Glomerular endothelial cell (primary cell): ENCODE data around the gene RALGAPA2. TPM values are rescaled to one million over a fixed set of nuclear protein-coding genes. Genes with fewer than 3 reads are reported as not detected.

Experiments
- DNase-seq: peaks from one replicate; pipeline ENCODE4 v3.0.0-alpha.2; 2011; ENCODE audit warnings: low read depth, low spot score; ENCODE audit errors: extremely low read depth
- total RNA-seq: library from RNA; depleted of rRNA; stranded (reverse); fragments of >200 nt; gene quantifications from 2 replicates; pipeline ENCODE4 v1.2.3, GENCODE V29; 2015

The RALGAPA2 gene
- total RNA-seq, 1 donor from 2014 or later = 98.7 TPM

DNA sequence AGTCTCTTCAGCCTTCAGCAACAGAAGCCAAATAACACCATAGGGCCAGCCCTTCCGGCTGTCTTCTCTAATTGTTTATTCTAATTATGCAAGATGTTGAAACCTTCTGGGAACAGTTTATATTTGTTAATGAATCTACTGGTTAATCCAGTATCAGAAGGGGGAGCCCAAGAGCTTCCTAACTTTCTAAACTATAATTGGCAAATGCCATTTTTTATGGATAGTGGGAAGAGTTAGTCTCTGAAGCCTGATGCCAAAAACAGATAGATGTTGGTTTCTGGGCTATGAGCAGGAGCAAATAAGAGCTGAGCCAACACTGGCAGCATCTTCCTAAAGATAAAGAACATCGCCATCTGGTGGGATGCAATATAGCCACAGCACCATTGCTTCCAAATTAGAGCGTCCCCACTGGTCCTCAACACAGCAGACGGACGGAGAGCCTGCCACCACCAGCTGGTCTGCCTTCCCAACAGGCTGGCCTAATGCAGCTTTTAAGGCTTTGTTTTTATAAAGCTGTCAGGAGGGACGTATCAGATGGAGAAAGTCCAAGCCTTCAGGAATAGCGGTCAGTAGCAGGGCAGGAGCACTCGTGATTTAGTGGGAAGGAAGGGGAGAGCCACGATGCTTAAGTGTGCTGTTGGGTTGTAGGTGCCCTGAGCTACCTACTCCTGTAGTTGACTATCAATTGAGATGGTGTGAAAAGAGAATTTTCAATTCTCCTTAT lies 118.8 kb downstream of the RALGAPA2 start:
- DNase-seq = no peak

DNA sequence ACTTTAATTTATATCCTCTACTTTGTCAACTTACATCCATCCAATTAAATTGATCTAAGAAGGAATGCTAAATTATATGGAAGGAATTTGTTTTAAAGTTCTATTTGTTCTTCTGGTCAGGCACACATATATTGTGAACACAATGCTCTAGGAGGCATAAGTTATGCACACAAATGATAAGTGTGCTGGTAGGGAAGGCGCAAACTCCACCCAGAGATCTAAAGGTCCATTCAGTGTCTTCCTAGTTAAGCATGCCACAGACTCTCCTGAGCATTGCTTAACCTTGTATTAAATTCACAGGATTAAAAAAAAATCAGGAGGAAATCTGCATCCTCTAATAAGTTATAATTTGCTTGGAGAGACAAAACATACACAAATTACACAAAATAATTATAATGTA lies 127.3 kb downstream of the RALGAPA2 start:
- DNase-seq = no peak

DNA sequence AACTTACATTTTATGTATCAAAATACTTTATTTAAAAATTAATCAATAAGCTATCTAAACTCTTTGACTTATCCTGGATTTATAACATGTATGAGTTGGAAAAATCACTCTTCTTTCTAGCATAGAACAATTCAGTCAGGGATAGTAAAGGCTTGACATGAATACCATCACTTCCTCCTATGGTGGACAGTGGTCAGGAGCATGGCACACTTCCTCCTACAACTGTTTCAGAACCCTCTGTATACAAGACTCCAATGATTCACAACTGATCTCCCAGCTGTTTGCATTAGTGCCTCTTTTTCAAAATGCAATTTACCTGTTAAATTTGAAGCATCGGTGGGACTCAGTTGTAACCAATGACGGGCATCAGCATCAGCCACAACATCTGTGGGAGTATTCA lies 129.7 kb downstream of the RALGAPA2 start:
- no peak for DNase-seq

DNA sequence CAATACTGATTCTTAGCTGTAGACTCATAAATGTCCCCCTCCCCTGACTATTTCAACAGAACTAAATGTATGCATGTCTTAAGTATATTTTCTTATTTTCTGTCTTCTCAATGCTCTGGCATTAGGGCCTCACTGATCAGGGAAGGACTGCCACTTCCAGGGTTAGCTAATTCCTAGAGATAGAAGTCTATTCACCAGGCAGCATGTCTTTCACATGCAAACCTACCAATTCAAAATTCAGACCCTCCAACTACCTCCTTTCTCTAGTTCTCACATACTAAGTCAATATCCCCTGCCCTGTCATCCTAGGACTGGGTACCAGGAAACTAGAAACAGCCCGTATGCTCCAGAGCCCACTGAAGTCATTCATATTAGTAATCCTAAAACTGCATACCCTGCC lies 132.3 kb downstream of the RALGAPA2 start:
- no peak for DNase-seq

DNA sequence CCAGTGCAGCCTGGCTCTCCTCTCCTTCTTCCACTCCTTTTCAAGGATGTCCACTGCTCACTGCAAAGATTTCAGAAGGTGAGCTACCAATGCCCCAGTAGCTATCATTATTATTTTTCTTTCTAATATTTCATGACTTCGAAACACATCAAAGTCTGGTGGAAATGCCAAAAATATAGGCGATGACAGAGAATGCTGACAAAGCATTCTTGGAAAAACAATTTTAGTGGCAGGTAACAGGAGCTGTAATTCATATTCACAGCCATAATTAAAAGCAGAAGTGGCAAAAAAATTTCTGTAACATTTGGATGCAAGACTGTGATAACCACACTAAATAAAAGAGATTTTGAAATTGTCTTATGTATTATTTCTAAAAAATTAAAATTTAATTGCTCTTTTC lies 133.6 kb downstream of the RALGAPA2 start:
- DNase-seq = no peak

DNA sequence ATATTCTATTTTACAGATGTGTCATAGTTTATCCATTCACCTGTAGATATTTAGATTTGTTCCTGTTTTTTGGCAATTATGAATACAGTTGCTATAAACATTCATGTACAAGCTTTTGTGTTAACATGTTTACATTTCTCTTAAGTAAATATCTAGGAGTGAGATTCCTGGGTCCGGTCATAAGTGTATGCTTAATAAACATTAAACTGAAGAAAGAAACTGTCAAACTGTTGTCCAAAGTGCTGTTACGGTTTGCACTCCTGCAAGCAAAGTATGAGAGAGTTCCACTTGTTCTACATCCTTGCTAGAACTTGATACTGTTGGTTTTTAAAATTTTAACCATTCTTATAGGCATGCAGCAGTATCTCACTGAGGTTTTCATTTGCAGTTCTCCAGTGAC lies 138.6 kb downstream of the RALGAPA2 start:
- no peak for DNase-seq

DNA sequence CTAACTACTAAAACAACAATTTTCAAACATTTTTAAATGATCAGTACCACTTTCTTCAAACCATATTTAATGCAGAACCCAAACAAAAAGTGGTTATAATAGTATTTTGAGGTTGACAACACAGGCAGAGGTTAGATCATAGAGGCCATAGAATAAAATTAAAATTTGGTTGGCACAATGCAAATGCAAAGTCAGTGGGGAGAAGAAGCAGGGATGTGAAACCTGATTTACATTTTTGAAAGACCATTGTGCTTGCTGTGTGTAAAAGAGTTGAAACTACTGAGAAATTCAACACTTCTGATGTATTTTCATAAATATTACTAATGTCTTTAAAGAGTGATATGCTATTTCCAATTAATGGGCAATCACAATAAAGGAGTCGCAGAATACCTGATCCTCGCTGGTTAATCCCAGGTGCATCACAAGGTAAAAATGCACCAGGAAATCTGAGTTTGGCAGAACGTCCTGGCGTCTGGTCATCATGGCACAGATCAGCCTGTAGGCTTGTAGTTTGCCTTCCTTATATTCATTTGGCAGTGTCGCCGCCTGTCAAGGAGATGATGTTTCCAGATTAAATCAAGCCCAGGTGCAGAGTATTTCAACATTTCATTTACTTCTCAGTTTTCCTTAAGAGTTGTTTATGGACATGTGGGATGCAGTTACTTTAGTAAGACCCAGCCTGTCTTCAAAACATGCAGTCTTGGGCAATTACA lies 141.2 kb downstream of the RALGAPA2 start:
- DNase-seq = no peak

DNA sequence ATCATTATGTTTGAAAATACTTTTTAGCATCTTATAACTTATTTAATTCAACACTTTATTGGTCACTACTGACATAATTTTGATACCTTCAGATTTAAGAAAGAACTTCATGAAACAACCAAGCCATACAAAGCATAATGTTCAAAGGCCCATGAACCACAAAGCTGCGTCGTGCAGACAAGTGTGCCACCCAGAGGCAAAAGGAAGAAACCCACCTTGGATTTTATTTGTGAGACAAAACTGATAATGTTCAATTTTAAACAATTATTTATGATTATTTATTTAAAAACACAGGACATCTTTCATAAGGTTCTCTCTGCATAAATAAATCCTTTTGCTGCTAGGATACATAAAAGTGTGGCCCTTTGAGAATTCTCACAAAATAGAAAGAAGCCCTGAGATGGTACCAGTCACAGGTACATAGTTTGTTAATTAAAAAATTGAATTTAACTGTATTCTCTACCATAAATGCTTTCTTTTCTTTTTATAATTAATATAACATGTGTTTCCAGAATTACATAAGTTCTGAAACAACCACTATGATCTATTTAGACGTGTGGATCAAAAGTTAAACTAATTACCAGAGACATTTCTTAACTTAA lies 143.7 kb downstream of the RALGAPA2 start:
- no peak for DNase-seq

DNA sequence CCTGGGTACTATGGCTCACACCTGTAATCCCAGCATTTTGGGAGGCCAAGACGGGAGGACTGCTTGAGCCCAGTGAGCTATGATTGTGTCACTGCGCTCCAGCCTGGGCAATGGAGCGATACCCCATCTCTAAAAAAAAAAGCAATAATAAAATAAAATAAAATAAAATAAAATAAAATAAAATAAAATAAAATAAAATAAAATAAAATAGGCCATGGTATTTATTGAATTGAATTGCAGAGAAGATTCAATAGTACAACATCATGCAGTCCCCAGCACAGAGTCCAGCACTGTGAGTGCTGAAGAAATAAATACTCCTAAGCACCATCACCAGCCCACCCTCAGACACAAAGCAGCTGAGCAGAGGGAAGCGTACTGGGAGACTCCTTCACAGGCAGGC lies 144.7 kb downstream of the RALGAPA2 start:
- DNase-seq = no peak

DNA sequence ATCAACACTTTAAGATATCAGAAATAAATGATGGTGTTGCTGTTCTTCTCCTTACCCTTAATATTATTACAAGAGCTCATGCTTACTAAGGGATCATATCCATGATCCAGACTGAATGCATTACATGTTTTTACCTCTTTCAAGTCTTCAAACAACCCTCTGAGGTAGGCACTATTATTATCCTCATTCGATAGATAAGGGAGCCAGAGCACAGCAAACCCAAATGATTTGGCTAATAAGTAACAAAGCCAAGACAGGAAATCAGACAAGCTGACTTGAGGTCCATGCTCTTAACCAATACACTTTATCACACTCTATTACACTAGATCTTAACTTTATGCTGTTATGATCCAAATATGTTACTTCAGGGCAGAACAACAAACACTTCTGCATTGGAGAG lies 145.9 kb downstream of the RALGAPA2 start:
- no peak for DNase-seq

DNA sequence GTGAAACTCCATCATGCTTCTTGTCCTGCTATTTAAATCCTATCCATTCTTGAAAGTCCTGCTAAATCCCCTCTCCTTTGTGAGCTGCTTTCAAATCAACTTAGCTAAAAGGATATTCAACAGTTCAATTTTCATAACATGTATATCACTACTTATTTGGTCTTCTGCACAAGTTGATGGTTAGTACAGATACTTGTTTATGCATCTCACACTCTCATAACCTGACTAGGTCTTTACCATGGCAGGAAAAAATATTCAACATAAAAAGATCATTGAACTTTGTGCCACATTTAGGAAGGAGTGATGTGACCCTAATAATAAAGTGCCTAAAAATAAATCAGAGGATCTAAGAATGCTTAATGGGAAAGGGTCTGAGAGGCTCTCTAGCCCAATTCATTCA lies 148.2 kb downstream of the RALGAPA2 start:
- DNase-seq = no peak

DNA sequence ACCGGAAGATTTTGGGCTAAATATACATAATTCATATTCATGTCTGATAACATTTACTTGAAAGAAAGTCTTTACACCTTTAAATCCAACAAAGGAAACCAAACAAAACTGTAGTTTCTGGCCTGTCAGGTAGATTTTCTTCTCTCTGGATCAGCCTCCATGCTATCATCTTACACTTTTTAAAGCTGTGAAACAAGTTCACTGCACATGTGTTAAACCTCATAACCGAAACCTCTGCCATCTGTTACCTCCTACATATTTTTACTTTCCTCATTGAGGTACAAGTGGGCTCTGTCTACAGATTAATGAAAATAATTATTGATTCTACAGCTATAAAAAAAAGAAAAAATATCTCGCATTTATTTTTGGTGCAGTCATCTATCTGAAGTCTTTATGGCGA lies 149.9 kb downstream of the RALGAPA2 start:
- DNase-seq = no peak

DNA sequence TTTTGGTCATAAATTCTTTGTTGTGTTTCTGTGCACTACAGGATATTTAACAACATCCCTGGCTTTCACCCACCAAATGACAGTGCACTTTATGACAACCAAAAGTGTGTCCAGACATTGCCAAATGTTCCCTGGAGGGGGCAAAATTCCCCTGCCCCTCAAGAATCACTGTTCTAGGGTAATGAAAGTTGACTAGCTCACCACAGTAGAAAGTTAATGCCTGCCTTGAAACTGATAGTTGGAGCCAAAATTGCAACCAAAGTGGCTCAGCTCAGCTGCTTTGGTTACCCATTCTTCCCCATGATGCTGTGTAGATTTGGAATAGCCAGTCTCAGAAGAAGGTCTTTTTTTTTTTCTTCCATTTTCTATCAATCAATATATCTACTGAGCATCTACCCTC lies 150.6 kb downstream of the RALGAPA2 start:
- DNase-seq = no peak

DNA sequence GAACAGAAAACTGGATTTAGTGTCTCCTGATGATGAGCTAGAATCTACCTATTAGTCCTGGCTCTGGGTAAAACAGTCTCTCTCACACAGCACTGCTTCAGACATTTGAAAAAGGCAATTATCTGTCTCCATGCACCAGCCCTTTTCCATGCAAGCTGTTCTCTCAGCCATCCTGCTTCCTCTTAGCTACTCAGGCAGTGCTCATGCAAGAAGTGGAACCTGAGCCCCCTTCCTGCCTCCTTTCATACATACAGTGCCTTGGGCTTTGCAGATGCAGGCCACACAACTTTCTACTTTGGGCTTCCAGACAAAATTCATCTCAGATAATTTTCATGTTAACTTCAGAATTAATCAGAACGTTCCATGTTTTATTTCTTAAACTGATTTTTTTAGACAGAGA lies 151.3 kb downstream of the RALGAPA2 start:
- no peak for DNase-seq

DNA sequence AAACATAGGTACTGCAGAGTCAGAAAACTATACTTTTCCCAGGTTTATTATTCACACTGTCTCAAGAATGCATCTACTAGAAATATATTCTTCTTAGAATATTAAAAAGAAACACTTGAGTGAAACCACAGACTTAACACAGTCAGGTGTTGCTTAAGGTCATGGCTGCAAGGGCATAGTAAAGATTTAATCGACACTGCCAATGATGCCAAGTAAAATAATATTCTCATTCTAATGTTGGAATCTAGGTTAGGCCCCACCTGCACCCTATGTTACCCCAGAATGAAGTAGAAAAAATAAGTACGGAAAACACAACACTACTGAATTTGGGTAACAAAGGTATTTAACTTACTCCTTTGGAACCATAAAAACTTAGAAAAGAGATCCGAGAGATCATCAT lies 155.0 kb downstream of the RALGAPA2 start:
- DNase-seq = no peak

DNA sequence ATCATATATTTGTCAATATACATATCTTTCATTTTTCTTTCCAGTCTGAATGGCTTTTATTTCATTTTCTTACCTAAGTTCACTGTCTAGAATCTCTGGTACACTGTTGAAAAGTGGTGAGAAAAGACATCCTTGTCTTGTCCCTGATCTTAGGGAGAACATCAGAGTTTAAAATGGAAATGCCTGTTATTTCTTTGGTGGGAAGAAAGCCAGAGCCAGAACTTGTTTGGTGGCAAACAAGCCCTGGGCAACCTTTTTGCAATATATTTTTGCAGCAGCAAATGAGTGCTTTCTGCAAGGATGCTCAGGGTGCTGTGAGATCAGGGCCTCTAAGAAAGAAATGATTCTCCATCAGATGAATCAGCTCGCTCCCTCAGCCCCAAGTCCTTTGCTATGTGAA lies 156.6 kb downstream of the RALGAPA2 start:
- no peak for DNase-seq

DNA sequence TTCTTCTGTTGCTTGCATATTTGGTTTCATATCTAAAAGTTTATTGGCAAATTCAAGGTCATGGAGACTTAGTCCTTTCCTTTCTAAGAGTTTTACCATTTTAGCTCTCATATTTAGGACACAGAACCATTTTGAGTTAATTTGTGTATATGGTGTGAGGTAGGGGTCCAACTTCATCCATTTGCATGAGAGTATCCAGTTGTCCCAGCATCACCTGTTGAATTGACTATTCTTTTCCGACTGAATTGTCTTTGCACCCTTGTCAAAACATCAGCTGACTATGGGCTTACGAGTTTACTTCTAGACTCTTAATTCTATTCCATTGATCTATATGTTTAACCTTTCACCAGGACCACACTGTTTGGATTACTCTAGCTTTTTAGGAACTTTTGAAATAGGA lies 157.5 kb downstream of the RALGAPA2 start:
- DNase-seq = no peak

DNA sequence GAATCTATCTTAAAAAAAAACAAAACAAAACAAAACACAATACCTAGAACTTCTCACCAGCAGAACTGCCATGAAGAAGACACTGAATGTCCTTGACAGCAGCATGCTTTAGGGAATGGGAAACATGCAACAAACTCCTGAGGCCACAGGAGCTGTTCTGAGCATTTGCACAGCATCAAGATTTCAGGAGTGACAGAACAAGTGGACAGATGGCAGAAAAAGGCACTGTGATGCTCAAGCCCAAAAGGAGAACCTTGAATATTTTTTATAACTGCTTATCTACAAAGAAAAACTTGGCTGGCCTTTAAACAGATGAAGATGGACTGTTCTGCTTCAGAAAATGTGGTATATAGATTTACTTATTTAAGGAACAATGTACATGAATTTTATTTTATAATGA lies 158.9 kb downstream of the RALGAPA2 start:
- DNase-seq = no peak

DNA sequence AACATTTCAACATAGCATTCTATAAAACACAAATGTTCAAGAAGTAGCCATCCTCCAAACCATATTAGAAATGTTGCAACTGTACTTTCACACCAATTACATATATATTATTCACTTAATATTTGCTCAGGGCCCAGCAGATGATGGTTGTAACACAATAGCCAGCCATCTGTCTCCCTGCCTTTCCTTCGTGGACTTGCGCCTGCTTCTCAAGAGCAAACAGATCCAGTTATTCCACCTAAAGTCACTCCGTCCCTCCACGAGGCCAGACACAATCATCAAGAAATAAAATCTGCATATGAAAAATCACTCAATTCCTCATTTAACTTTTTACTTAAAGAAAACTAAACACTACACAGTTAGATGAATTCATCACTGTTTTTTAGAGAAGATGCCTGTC lies 160.4 kb downstream of the RALGAPA2 start:
- DNase-seq = no peak

DNA sequence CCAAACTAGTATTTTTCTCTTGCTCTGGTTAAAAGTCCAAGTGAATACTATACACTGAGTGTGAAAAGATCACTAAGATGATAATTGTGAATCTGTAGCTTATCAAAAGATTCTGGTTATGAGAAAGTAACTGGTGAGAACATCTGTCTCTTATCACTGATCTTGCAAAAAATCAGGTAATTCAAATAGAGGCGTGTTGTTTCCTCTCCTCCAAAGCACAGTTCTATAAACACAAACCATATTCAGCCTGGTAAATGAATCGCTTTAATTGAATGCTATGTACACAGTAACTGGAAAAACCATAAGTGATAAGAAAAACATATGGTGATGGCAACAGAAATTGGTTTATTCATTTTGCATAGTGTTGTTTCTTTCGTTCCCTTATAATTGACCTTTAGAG lies 161.0 kb downstream of the RALGAPA2 start:
- DNase-seq = no peak

DNA sequence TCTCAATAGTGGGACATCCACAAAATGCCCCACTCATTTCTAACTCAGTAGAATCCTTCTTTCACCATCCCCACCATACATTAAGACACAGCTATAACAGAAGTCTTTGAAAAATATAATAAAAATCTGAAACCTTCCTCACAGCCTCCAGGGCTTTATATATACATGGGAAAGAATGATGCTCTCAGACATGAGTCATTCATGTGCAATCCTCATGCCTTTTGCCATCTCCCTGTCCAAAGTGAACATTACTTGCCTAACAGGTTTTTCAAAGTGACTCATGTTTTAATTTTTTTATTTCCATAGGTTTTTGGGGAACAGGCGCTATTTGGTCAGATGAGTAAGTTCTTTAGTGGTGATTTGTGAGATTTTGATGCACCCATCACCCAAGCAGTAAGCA lies 162.7 kb downstream of the RALGAPA2 start:
- DNase-seq = no peak

DNA sequence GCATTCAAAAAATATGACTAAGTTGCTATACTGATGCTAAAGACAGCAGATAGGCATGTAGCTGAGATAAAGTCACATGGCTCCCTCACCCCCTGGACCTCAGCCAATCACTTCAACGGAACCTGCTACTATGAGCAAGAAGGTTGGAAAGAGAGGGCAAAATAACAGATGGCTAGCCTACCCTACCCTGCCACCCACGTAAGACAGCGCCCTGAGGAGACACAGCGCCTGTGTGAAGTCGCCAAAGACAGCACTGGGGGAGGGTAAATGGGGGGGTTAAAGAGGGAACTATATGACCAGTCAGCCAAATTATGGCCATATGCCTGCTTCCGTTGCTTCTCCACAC lies 163.2 kb downstream of the RALGAPA2 start:
- no peak for DNase-seq
